ENCODE measurements around the gene MCRIP1.

GRCh38 chr17:81845361-81845760 lies 12.3 kb upstream of the MCRIP1 start:
- TF ChIP-seq CTCF (conservative IDR thresholded peaks at IDR 0.05; ENCODE audit: low read depth, low read length), result no peak
- TF ChIP-seq MXI1 (IDR thresholded peaks at IDR 0.05; ENCODE audit: borderline replicate concordance, low read depth, low read length), result no peak
- TF ChIP-seq POLR2A (IDR thresholded peaks at IDR 0.05; ENCODE audit: low read depth, low read length), result no peak
- no peak for TF ChIP-seq USF2 (IDR thresholded peaks at IDR 0.05; ENCODE audit: low read depth, low read length)
- no peak for TF ChIP-seq RAD21 (IDR thresholded peaks at IDR 0.05; ENCODE audit: low read length)
- no peak for TF ChIP-seq CHD1 (IDR thresholded peaks at IDR 0.05; ENCODE audit: low read depth, low read length)
- no peak for TF ChIP-seq RFX5 (IDR thresholded peaks at IDR 0.05; ENCODE audit: low read depth, low read length)
- TF ChIP-seq NFE2L2 (IDR thresholded peaks at IDR 0.05; ENCODE audit: low read depth, low read length), result no peak
- TF ChIP-seq ELK1 (IDR thresholded peaks at IDR 0.05; ENCODE audit: borderline replicate concordance, low read depth, low read length), result no peak
- no peak for TF ChIP-seq SMC3 (IDR thresholded peaks at IDR 0.05; ENCODE audit: low read depth, low read length)
- TF ChIP-seq RCOR1 (IDR thresholded peaks at IDR 0.05; ENCODE audit: insufficient replicate concordance, low read length), result no peak
